Stimulated activated CD8-positive, alpha-beta memory T cell treated with anti-CD3 and anti-CD28 coated beads, Interleukin-12 subunit alpha, Interleukin-12 subunit beta, amount 100 ng/mL, for 4 hours (primary cell): Measurements from ENCODE around the gene NEK1.

ENCODE experiments used
- DNase-seq: peaks from one replicate; pipeline ENCODE4 v3.0.0-alpha.2; 2020; ENCODE audit warnings: low read depth

The NEK1 gene

GRCh38 chr4:169362607-169363006, 249.8 kb downstream of the NEK1 start:
- DNase-seq = no peak

GRCh38 chr4:169361756-169362155, 250.6 kb downstream of the NEK1 start:
- DNase-seq = no peak

GRCh38 chr4:169359961-169360360, 252.4 kb downstream of the NEK1 start:
- DNase-seq = no peak

GRCh38 chr4:169352360-169352759, 260.0 kb downstream of the NEK1 start:
- no peak for DNase-seq

- DNase-seq = no peak
Measured at GRCh38 chr4:169351872-169352271, 260.5 kb downstream of the NEK1 start.

GRCh38 chr4:169348541-169348940, 263.8 kb downstream of the NEK1 start:
- DNase-seq = no peak

- DNase-seq = no peak
Measured at GRCh38 chr4:169346840-169347239, 265.5 kb downstream of the NEK1 start.

GRCh38 chr4:169345316-169345721, 267.1 kb downstream of the NEK1 start:
- no peak for DNase-seq
